SK-N-MC (cell line): ENCODE results near the gene PEX14.

Experiments
- FOXP2 ChIP-seq: optimal IDR thresholded peaks from 2 replicates; pipeline ENCODE3; 2011; ENCODE audit warnings: mild to moderate bottlenecking, moderate library complexity; ENCODE audit not compliant: insufficient read depth; ENCODE audit errors: extremely low read length, control extremely low read depth
- POLR2AphosphoS5 ChIP-seq: IDR thresholded peaks from 2 replicates; pipeline ENCODE4 v1.6.1; 2012; ENCODE audit warnings: mild to moderate bottlenecking, low read depth, low read length, borderline replicate concordance

GRCh38 chr1:10561497-10561896 is 86.7 kb downstream of the PEX14 start:
- TF ChIP-seq POLR2AphosphoS5 (no peak), FOXP2 (no peak)
